Measurements from ENCODE around the gene PPARD.

The PPARD gene

GRCh38 chr6:35474131-35474941 is 132.0 kb downstream of the PPARD start:
- DNase-seq: peak; percentile 63

GRCh38 chr6:35474942-35475570 is 132.7 kb downstream of the PPARD start:
- DNase-seq: peak; percentile 53

GRCh38 chr6:35475573-35475972 is 133.2 kb downstream of the PPARD start:
- peak; percentile 29 for DNase-seq

GRCh38 chr6:35476004-35476403 is 133.6 kb downstream of the PPARD start:
- DNase-seq: peak; percentile 34

- no peak for DNase-seq
These were observed 134.7 kb downstream of the PPARD start for GRCh38 chr6:35477028-35477427.

Measured in stimulated activated CD4-positive, alpha-beta T cell treated with anti-CD3 and anti-CD28 coated beads, Interleukin-15, amount 100 ng/mL, for 24 hours (primary cell).